Measurements from ENCODE around the gene ANKRD37. TPM values are rescaled to one million over a fixed set of nuclear protein-coding genes. Genes with fewer than 3 reads are reported as not detected.
"Not testable (repeated sequence)": the region's sequence is repeated elsewhere in the genome, so short reads cannot be mapped to it uniquely, and the experiment has no call there.

Gene ANKRD37
- total and polyA plus RNA-seq, 4 experiments from 2014 or later = 5.9 to 10.2 (median 8.0) TPM

- H3K27ac Mint-ChIP-seq = peak overlapping the region in 1 of 7 donors; percentile 73
- Histone ChIP-seq H3K27me3 (ENCODE audit: insufficient read depth, low read length) (no peaks in the 10 kb centered on the region), H3K4me1 (ENCODE audit: insufficient read depth, low read length) (no peaks in the 10 kb centered on the region), H3K36me3 (ENCODE audit: insufficient read depth, low read length) (no peaks in the 10 kb centered on the region), H3K9me3 (ENCODE audit: control insufficient read depth in 1 of 2, low read length in 2 of 2) (no peaks in the 10 kb centered on the region), H3K4me3 (ENCODE audit: low read length in 2 of 2) (no peak overlapping the region), H3K27ac (ENCODE audit: low read depth, low read length) (no peak overlapping the region)
- POLR2A ChIA-PET (ENCODE audit: partially characterized antibody) = no interaction called here
- no peak for DNase-seq
- H3K4me1 Mint-ChIP-seq = no peaks in the 10 kb centered on the region
- intact Hi-C loops (cut with micrococcal nuclease) = no loop called here
- no peak overlapping the region for H3K4me3 Mint-ChIP-seq
- peaks cover 25 to 44% of the 10 kb centered on the region in 2 donors for H3K36me3 Mint-ChIP-seq
- H3K9me3 Mint-ChIP-seq = no peaks in the 10 kb centered on the region
- CTCF ChIA-PET (ENCODE audit: partially characterized antibody) = no interaction called here
- H3K27me3 Mint-ChIP-seq = no peaks in the 10 kb centered on the region
These were observed 38.1 kb upstream of the ANKRD37 start for GRCh38 chr4:185358514-185358913.

- Mint-ChIP-seq H3K4me1 (no peaks in the 10 kb centered on the region), H3K9me3 (no peaks in the 10 kb centered on the region), H3K27ac (no peak overlapping the region), H3K4me3 (no peak overlapping the region), H3K36me3 (peaks cover 24 to 43% of the 10 kb centered on the region in 2 donors), H3K27me3 (no peaks in the 10 kb centered on the region)
- no peaks in the 10 kb centered on the region for H3K9me3 ChIP-seq (ENCODE audit: control insufficient read depth in 1 of 2, low read length in 2 of 2)
- ChIA-PET CTCF (ENCODE audit: partially characterized antibody) (no interaction called here), POLR2A (ENCODE audit: partially characterized antibody) (no interaction called here)
- no peaks in the 10 kb centered on the region for H3K4me1 ChIP-seq (ENCODE audit: insufficient read depth, low read length)
- no peaks in the 10 kb centered on the region for H3K27me3 ChIP-seq (ENCODE audit: insufficient read depth, low read length)
- no peak overlapping the region for H3K4me3 ChIP-seq (ENCODE audit: low read length in 2 of 2)
- DNase-seq = no peak
- no peaks in the 10 kb centered on the region for H3K36me3 ChIP-seq (ENCODE audit: insufficient read depth, low read length)
- intact Hi-C loops (cut with micrococcal nuclease) = no loop called here
- no peak overlapping the region for H3K27ac ChIP-seq (ENCODE audit: low read depth, low read length)
These were observed 37.7 kb upstream of the ANKRD37 start for GRCh38 chr4:185358959-185359358.

GRCh38 chr4:185359767-185360446 is 36.7 kb upstream of the ANKRD37 start:
- intact Hi-C loops (cut with micrococcal nuclease) = no loop called here
- POLR2A ChIA-PET (ENCODE audit: partially characterized antibody) = no interaction called here

GRCh38 chr4:185361872-185362271 is 34.8 kb upstream of the ANKRD37 start:
- no peak overlapping the region for H3K27ac ChIP-seq (ENCODE audit: low read depth, low read length)
- ChIA-PET POLR2A (ENCODE audit: partially characterized antibody) (no interaction called here), CTCF (ENCODE audit: partially characterized antibody) (no interaction called here)

More at GRCh38 chr4:185359767-185360446, 36.7 kb upstream of the ANKRD37 start:
- Histone ChIP-seq H3K27ac (ENCODE audit: low read depth, low read length) (no peak overlapping the region), H3K27me3 (ENCODE audit: insufficient read depth, low read length) (no peaks in the 10 kb centered on the region), H3K4me1 (ENCODE audit: insufficient read depth, low read length) (no peaks in the 10 kb centered on the region), H3K9me3 (ENCODE audit: control insufficient read depth in 1 of 2, low read length in 2 of 2) (no peaks in the 10 kb centered on the region), H3K36me3 (ENCODE audit: insufficient read depth, low read length) (no peaks in the 10 kb centered on the region), H3K4me3 (ENCODE audit: low read length in 2 of 2) (no peak overlapping the region)
- Mint-ChIP-seq H3K9me3 (no peaks in the 10 kb centered on the region), H3K36me3 (peaks cover 24 to 41% of the 10 kb centered on the region in 2 donors), H3K27me3 (no peaks in the 10 kb centered on the region), H3K4me1 (no peaks in the 10 kb centered on the region), H3K27ac (peak overlapping the region in 2 of 7 donors; percentile 31 to 65), H3K4me3 (no peak overlapping the region)
- CTCF ChIA-PET (ENCODE audit: partially characterized antibody) = no interaction called here
- no peak for DNase-seq

GRCh38 chr4:185362570-185362969 is 34.1 kb upstream of the ANKRD37 start:
- intact Hi-C loops (cut with micrococcal nuclease); CTCF ChIA-PET (ENCODE audit: partially characterized antibody); H3K4me3 ChIP-seq (ENCODE audit: low read length in 2 of 2); H3K9me3 ChIP-seq (ENCODE audit: control insufficient read depth in 1 of 2, low read length in 2 of 2); H3K27me3 Mint-ChIP-seq; H3K27me3 ChIP-seq (ENCODE audit: insufficient read depth, low read length); POLR2A ChIA-PET (ENCODE audit: partially characterized antibody); H3K27ac ChIP-seq (ENCODE audit: low read depth, low read length); H3K9me3 Mint-ChIP-seq; H3K4me3 Mint-ChIP-seq; H3K27ac Mint-ChIP-seq; H3K4me1 Mint-ChIP-seq; H3K36me3 ChIP-seq (ENCODE audit: insufficient read depth, low read length); H3K4me1 ChIP-seq (ENCODE audit: insufficient read depth, low read length); DNase-seq: not testable (repeated sequence)
- H3K36me3 Mint-ChIP-seq = peaks cover 15 to 31% of the 10 kb centered on the region in 2 donors

More at GRCh38 chr4:185361872-185362271, 34.8 kb upstream of the ANKRD37 start:
- Mint-ChIP-seq H3K36me3 (peaks cover 16 to 35% of the 10 kb centered on the region in 2 donors), H3K4me1 (no peaks in the 10 kb centered on the region), H3K4me3 (no peak overlapping the region), H3K9me3 (no peaks in the 10 kb centered on the region), H3K27ac (no peak overlapping the region), H3K27me3 (no peaks in the 10 kb centered on the region)
- Histone ChIP-seq H3K4me1 (ENCODE audit: insufficient read depth, low read length) (no peaks in the 10 kb centered on the region), H3K36me3 (ENCODE audit: insufficient read depth, low read length) (no peaks in the 10 kb centered on the region), H3K9me3 (ENCODE audit: control insufficient read depth in 1 of 2, low read length in 2 of 2) (no peaks in the 10 kb centered on the region), H3K4me3 (ENCODE audit: low read length in 2 of 2) (no peak overlapping the region), H3K27me3 (ENCODE audit: insufficient read depth, low read length) (no peaks in the 10 kb centered on the region)
- intact Hi-C loops (cut with micrococcal nuclease) = no loop called here
- no peak for DNase-seq

GRCh38 chr4:185363251-185363650 is 33.4 kb upstream of the ANKRD37 start:
- H3K36me3 Mint-ChIP-seq = peaks cover 11 to 30% of the 10 kb centered on the region in 2 donors
- ChIA-PET CTCF (ENCODE audit: partially characterized antibody) (no interaction called here), POLR2A (ENCODE audit: partially characterized antibody) (no interaction called here)
- Histone ChIP-seq H3K27me3 (ENCODE audit: insufficient read depth, low read length) (no peaks in the 10 kb centered on the region), H3K9me3 (ENCODE audit: control insufficient read depth in 1 of 2, low read length in 2 of 2) (no peaks in the 10 kb centered on the region), H3K27ac (ENCODE audit: low read depth, low read length) (no peak overlapping the region), H3K4me3 (ENCODE audit: low read length in 2 of 2) (no peak overlapping the region), H3K4me1 (ENCODE audit: insufficient read depth, low read length) (no peaks in the 10 kb centered on the region), H3K36me3 (ENCODE audit: insufficient read depth, low read length) (no peaks in the 10 kb centered on the region)
- no peak overlapping the region for H3K27ac Mint-ChIP-seq
- no peaks in the 10 kb centered on the region for H3K4me1 Mint-ChIP-seq
- no peaks in the 10 kb centered on the region for H3K27me3 Mint-ChIP-seq
- DNase-seq = no peak
- intact Hi-C loops (cut with micrococcal nuclease) = no loop called here
- no peaks in the 10 kb centered on the region for H3K9me3 Mint-ChIP-seq
- no peak overlapping the region for H3K4me3 Mint-ChIP-seq

GRCh38 chr4:185364886-185365285 is 31.8 kb upstream of the ANKRD37 start:
- Histone ChIP-seq H3K27ac (ENCODE audit: low read depth, low read length) (no peak overlapping the region), H3K4me3 (ENCODE audit: low read length in 2 of 2) (no peak overlapping the region), H3K4me1 (ENCODE audit: insufficient read depth, low read length) (no peaks in the 10 kb centered on the region), H3K36me3 (ENCODE audit: insufficient read depth, low read length) (no peaks in the 10 kb centered on the region), H3K9me3 (ENCODE audit: control insufficient read depth in 1 of 2, low read length in 2 of 2) (no peaks in the 10 kb centered on the region), H3K27me3 (ENCODE audit: insufficient read depth, low read length) (no peaks in the 10 kb centered on the region)
- ChIA-PET CTCF (ENCODE audit: partially characterized antibody) (interaction anchor here (0.7 kb wide), 1 partner anchor 11 kb away, joined by 3 read pairs; no protein-coding TSS in a partner anchor), POLR2A (ENCODE audit: partially characterized antibody) (no interaction called here)
- no peak for DNase-seq
- Mint-ChIP-seq H3K36me3 (peaks cover 8 to 23% of the 10 kb centered on the region in 2 donors), H3K4me1 (no peaks in the 10 kb centered on the region), H3K27ac (no peak overlapping the region), H3K9me3 (no peaks in the 10 kb centered on the region), H3K4me3 (no peak overlapping the region), H3K27me3 (no peaks in the 10 kb centered on the region)
- intact Hi-C loops (cut with micrococcal nuclease) = no loop called here
